Heart left ventricle (tissue), 16 donors: ENCODE measurements around the gene NLRP5. TPM values are rescaled to one million over a fixed set of nuclear protein-coding genes. Genes with fewer than 3 reads are reported as not detected.

Source experiments
- ATAC-seq, 4 donors: fragments of 200-7000 bp; cut with Tn5 transposase; one replicate each; pipeline ENCODE4 v1.9.1; 2020 to 2022; ENCODE audit warnings: moderate library complexity in 4 of 4, mild to moderate bottlenecking in 3 of 4, moderate number of reproducible peaks in 1 of 4
- DNase-seq, 5 donors: peaks; one replicate each; pipeline ENCODE4 v3.0.0-alpha.2; 2020
- H3K27ac ChIP-seq, 12 donors: fragments of 200-600 bp; sonication (generic) in 4 of 12; one replicate each; pipeline versions ENCODE4 v1.5.0 to v1.8.0; 2016 to 2022; ENCODE audit warnings: mild to moderate bottlenecking in 2 of 12
- H3K27me3 ChIP-seq, 9 donors: fragments of 200-600 bp; sonication (generic) in 2 of 9; one replicate each; pipeline versions ENCODE4 v1.5.1 to v1.8.0; 2016 to 2022; ENCODE audit warnings: mild to moderate bottlenecking in 3 of 9
- H3K36me3 ChIP-seq, 9 donors: fragments of 200-600 bp; sonication (generic) in 2 of 9; one replicate each; pipeline versions ENCODE4 v1.5.0 to v1.8.0; 2018 to 2022; ENCODE audit warnings: mild to moderate bottlenecking in 2 of 9
- H3K4me1 ChIP-seq, 12 donors: fragments of 200-600 bp; sonication (generic) in 4 of 12; one replicate each; pipeline versions ENCODE4 v1.5.0 to v1.8.0; 2016 to 2022; ENCODE audit warnings: mild to moderate bottlenecking in 3 of 12
- H3K4me3 ChIP-seq, 12 donors: fragments of 200-600 bp; sonication (generic) in 4 of 12; one replicate each; pipeline versions ENCODE4 v1.5.0 to v1.8.0; 2017 to 2022; ENCODE audit warnings: mild to moderate bottlenecking in 9 of 12, moderate library complexity in 4 of 12
- H3K9me3 ChIP-seq, 12 donors: fragments of 200-600 bp; sonication (generic) in 4 of 12; one replicate each; pipeline versions ENCODE4 v1.5.0 to v1.8.0; 2016 to 2022; ENCODE audit warnings: mild to moderate bottlenecking in 1 of 12
- CTCF ChIP-seq, 12 donors: fragments of 200-600 bp; sonication (generic) in 4 of 12; IDR thresholded peaks; one replicate each; pipeline versions ENCODE4 v1.5.0 to v1.8.0; 2018 to 2022; ENCODE audit warnings: antibody characterized with exemption in 12 of 12, mild to moderate bottlenecking in 5 of 12
- POLR2A ChIP-seq, 2 donors: fragments of 450-650 bp; IDR thresholded peaks; one replicate each; pipeline ENCODE4 v1.6.1; 2017; ENCODE audit warnings: antibody characterized with exemption in 2 of 2, mild to moderate bottlenecking in 2 of 2, moderate library complexity in 2 of 2
- WGBS, 4 donors: extraction: QIAGEN DNeasy Blood & Tissue Kit in 2 of 4; methylation state at CpG; one replicate each; pipeline versions ENCODE4 v1.1.5 to v1.1.7; 2013 to 2018; 5-methylcytosine and 5-hydroxymethylcytosine counted together
- intact Hi-C, 10 donors: fragments of 100-400 bp; cut with DNase I; formaldehyde crosslinking; loops; one replicate each; pipeline versions ENCODE4 v1.11.1 to v1.14.2; 2022
- polyA plus RNA-seq, 2 donors: library from polyadenylated mRNA; stranded (reverse); fragments of 200-250 nt; gene quantifications; one replicate each; pipeline ENCODE4 v1.2.3, GENCODE V29; 2013
- total RNA-seq, 9 donors: library from RNA; depleted of rRNA in 2 of 9; stranded (reverse); fragments of >200 nt in 2 of 9; fragmentation: NEBNext Ultra II Directional in 3 of 9; extraction: Animal tissue kit (Norgen Biotek cat#: 25700) in 3 of 9; gene quantifications; one replicate each; pipeline versions ENCODE4 v1.1.0 to v1.2.4, GENCODE V29; 2016 to 2023
- donor health status: ischemic (EF 13 %, LVEDD 7.1; RV severe dilation, severe dysfunction).
- donor health status: healthy with polysubstance abuse.
- donor health status: DM: no; HTN: yes; CAD: no.
- donor health status: DM: no; HTN: no; CAD: no.
- donor health status: ischemic (EF 25% LVEDD 6.9; RV normal size, moderate dysfunction).
- donor health status: ischemic (EF 25% LVEDD 5.7; RV mildly dilated, moderate dysfunction).
- donor health status: healthy.
- donor health status: DM: yes; HTN: yes; CAD: no.
- donor health status: ischemic (EF 35%, LVEDD 5.7; RV mildly dilated, moderate dysfunction).
- donor health status: nonischemic (EF 11% LVEDD 7.7; RV severe dilation, severe dysfunction).
- donor health status: DM: yes; HTN: yes; CAD: no.
- donor health status: PGD.
- donor health status: ischemic (EF 29% LVEDD 5.4; RV normal size, mild dysfunction).
- donor health status: nonischemic (EF 23%, LVEDD 6.1; RV moderate dilation, normal function).

Gene NLRP5
- total and polyA plus RNA-seq, 11 donors: not detected

DNA sequence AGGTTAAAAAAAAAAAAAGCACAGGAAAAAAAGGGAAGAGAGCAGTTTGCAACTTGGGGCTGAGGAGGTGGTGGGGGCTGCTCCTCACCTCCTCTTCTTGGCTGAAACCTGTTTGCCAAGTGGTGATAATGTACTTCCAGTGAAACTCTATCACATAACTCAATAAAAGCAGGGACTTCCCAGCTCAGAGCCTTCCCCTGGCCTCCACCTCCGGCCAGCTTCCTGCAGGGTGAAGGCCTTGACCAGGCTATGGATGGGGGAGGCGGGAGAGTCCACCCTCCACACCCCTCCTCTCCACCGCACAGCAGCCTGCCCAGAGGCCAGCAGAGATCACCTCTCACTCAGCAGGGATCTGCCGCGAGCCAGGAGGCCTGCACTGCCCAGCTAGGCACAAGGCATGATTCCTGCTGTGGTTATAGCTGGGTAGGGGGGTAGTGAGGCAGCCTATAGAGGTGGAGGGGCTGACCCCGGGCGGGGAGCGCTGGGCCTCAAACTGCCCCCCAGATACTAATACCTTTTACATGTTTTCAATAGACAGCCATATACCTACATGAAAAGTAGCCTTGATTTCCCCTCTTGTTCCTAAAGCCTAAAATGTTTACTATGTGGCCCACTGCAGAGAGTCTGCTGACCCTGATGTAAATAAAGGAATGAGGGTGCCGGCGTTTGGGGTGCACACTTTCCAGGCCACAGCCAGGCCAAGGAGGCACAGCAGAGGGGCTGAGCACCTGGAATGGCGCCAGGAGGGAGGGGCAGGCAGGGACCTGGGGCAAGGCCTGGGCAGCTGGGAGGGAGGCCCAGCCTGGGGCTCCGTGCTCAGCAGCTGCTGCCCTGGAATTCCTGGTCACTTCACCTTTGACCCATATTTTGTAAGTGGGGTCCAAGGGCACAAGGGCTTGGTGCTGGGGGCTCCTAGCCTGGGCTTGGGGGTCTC is 124.2 kb downstream of the NLRP5 start:
- 20 to 25% (median 21%) methylated on average over 10 to 12 of the region's 12 CpGs for WGBS, 4 donors
- DNase-seq (peak in 4 of 5 donors; percentile 57 to 80 (median 72)), ATAC-seq (peak; percentile 75 to 89 (median 84))
- peak overlapping the region in 1 of 12 donors; percentile 7 for H3K4me3 ChIP-seq
- peaks cover 0 to 11% (median 0%) of the 10 kb centered on the region in 9 donors for H3K36me3 ChIP-seq
- no peaks in the 10 kb centered on the region for H3K9me3 ChIP-seq
- TF ChIP-seq POLR2A (IDR thresholded peaks at IDR 0.05) (no peak), CTCF (IDR thresholded peaks at IDR 0.05) (no peak)
- intact Hi-C loops: no loop called here
- H3K4me1 ChIP-seq: peaks cover 39 to 90% (median 74%) of the 10 kb centered on the region in 12 donors
- H3K27me3 ChIP-seq: no peaks in the 10 kb centered on the region
- peak overlapping the region; percentile 50 to 87 (median 75) for H3K27ac ChIP-seq

Other genes with a start within 250 kb of the NLRP5 start
- gene NLRP9, start 248.4 kb upstream of the NLRP5 start, total RNA-seq: not detected
- gene NLRP9, start 248.4 kb upstream of the NLRP5 start, polyA plus RNA-seq: not detected
- not detected for gene RFPL4A, start 227.7 kb upstream of the NLRP5 start, total RNA-seq
- not detected for gene RFPL4A, start 227.7 kb upstream of the NLRP5 start, polyA plus RNA-seq
- not detected for gene RFPL4AL1, start 217.7 kb upstream of the NLRP5 start, total RNA-seq
- gene RFPL4AL1, start 217.7 kb upstream of the NLRP5 start, polyA plus RNA-seq: not detected
- gene NLRP11, start 154.8 kb upstream of the NLRP5 start, total RNA-seq: not detected
- not detected for gene NLRP11, start 154.8 kb upstream of the NLRP5 start, polyA plus RNA-seq
- gene NLRP4, start 150.2 kb upstream of the NLRP5 start, total RNA-seq: not detected
- gene NLRP4, start 150.2 kb upstream of the NLRP5 start, polyA plus RNA-seq: not detected
- not detected for gene NLRP13, start 54.4 kb upstream of the NLRP5 start, total RNA-seq
- gene NLRP13, start 54.4 kb upstream of the NLRP5 start, polyA plus RNA-seq: not detected
- gene NLRP8, start 38.9 kb upstream of the NLRP5 start, total RNA-seq: not detected
- not detected for gene NLRP8, start 38.9 kb upstream of the NLRP5 start, polyA plus RNA-seq
- 10 to 100 TPM; 11.6 to 40.8 (median 24.9) TPM for gene ZNF787, start 134.5 kb downstream of the NLRP5 start, total RNA-seq
- 10 to 100 TPM; 39.1 to 39.6 TPM for gene ZNF787, start 134.5 kb downstream of the NLRP5 start, polyA plus RNA-seq
- gene ZNF444, start 154.5 kb downstream of the NLRP5 start, total RNA-seq: 10 to 100 TPM; 14.8 to 35.8 (median 20.1) TPM
- 10 to 100 TPM; 15.9 to 21.4 TPM for gene ZNF444, start 154.5 kb downstream of the NLRP5 start, polyA plus RNA-seq
- not detected for gene GALP, start 189.2 kb downstream of the NLRP5 start, total RNA-seq
- gene GALP, start 189.2 kb downstream of the NLRP5 start, polyA plus RNA-seq: not detected
- not detected for gene ZSCAN5B, start 211.0 kb downstream of the NLRP5 start, total RNA-seq
- gene ZSCAN5B, start 211.0 kb downstream of the NLRP5 start, polyA plus RNA-seq: under 1 TPM in 1 of 2 donors, not detected in 1; 0.04 TPM
- not detected for gene ZSCAN5C, start 215.5 kb downstream of the NLRP5 start, total RNA-seq
- gene ZSCAN5C, start 215.5 kb downstream of the NLRP5 start, polyA plus RNA-seq: not detected